B cell (primary cell): ENCODE data around the gene KLHDC8B.

ENCODE experiments used
- EZH2 ChIP-seq: IDR thresholded peaks from 2 replicates; pipeline ENCODE4 v1.6.1; 2012; ENCODE audit warnings: borderline replicate concordance, low read depth, mild to moderate bottlenecking, moderate library complexity, low read length; ENCODE audit not compliant: insufficient read depth, poor library complexity, severe bottlenecking
- TF ChIP-seq, protein P1 (sequence below): fragments of 200-600 bp; IDR thresholded peaks from one replicate; pipeline ENCODE4 v1.8.0; 2022; ENCODE audit warnings: antibody characterized with exemption, mild to moderate bottlenecking

GRCh38 chr3:49157289-49157688 lies 14.1 kb upstream of the KLHDC8B start:
- TF ChIP-seq, protein P1, sequence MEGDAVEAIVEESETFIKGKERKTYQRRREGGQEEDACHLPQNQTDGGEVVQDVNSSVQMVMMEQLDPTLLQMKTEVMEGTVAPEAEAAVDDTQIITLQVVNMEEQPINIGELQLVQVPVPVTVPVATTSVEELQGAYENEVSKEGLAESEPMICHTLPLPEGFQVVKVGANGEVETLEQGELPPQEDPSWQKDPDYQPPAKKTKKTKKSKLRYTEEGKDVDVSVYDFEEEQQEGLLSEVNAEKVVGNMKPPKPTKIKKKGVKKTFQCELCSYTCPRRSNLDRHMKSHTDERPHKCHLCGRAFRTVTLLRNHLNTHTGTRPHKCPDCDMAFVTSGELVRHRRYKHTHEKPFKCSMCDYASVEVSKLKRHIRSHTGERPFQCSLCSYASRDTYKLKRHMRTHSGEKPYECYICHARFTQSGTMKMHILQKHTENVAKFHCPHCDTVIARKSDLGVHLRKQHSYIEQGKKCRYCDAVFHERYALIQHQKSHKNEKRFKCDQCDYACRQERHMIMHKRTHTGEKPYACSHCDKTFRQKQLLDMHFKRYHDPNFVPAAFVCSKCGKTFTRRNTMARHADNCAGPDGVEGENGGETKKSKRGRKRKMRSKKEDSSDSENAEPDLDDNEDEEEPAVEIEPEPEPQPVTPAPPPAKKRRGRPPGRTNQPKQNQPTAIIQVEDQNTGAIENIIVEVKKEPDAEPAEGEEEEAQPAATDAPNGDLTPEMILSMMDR: no peak
- no peak for TF ChIP-seq EZH2
